ENCODE measurements around the gene RNF144B.

Gene RNF144B

DNA sequence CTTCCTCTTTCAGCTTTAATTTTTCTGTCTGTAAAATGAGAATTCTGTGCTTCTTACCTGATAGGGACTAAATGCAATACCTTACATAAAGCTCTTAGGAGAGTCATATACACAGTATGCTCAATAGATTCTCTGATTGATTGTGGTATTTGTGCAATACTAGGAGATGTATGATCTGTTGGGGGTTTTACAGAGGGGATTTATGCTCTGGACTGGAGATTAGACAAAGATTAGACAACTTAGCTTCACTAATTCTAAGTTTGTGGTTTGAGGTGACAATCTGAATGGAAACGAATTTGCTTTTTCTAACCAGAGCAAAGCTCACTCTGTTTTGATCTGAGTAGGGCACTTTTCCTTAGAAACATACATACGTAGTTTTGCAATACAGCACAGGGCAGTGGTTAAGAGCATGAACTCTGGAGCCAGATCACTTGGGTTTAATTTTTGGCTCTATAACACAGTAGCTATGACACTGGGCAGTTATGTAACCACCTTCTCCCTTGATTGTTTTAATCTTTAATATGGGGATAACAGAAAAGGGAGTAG is 126.2 kb downstream of the RNF144B start:
- no peak for DNase-seq (ENCODE audit: low read depth)

DNA sequence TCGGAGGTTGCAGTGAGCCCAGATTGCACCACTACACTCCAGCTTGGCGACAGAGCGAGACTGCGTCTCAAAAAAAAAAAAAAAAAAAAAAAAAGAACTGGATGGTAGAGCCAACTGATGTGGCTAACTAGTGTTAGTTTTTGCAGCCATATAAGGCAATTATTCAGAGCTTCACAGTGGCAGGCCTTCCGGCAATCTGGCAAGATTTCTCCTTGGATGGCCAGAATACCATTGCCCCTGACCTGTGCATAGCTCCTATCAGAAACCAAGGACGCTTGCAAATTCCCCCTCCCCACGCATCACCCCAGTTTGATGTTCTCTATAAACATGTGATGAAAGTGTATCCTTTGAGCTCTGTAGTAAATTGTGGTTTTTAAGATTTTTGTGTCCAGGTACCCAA is 127.0 kb downstream of the RNF144B start:
- DNase-seq (ENCODE audit: low read depth): no peak

DNA sequence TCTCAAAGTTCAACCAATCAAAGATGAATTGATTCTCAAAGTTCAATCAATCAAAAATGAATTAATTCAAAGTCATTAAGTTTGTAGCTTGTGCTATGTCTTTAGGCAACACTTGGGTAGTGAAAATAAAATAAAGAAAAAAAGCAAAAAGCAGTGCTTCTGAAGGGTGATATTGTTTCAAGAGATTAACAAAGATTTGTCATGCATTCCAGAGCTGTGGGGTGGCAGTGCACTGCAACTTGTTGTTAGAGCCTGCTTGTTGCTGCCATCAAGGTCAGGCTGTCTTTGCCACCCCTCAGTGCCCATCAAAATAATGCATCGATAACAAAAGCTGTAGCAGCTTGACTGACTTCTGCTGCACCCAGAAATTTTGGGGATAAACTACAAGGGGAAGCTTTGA is 128.6 kb downstream of the RNF144B start:
- DNase-seq (ENCODE audit: low read depth): no peak

Measured in activated T-helper 9 cell treated with anti-CD3 and anti-CD28 coated beads, Interleukin-2, amount 50 U/mL, for 16 hours (primary cell).